Adrenal gland (tissue), 12 donors: ENCODE data around the gene THRB. TPM values are rescaled to one million over a fixed set of nuclear protein-coding genes. Genes with fewer than 3 reads are reported as not detected.

Experiments used
- DNase-seq, 7 donors: peaks; one replicate each; pipeline ENCODE4 v3.0.0-alpha.2; 2019 to 2020
- H3K27ac ChIP-seq, 5 donors: fragments of 200-600 bp; sonication (generic) in 4 of 5; 1 replicate in 3 of 5; 2 replicates in 2 of 5; pipeline versions ENCODE4 v1.5.1 to v1.8.0; 2016 to 2020; ENCODE audit warnings: mild to moderate bottlenecking in 1 of 5
- H3K27me3 ChIP-seq: fragments of 200-600 bp; 2 replicates; pipeline ENCODE4 v1.8.0; 2021
- H3K36me3 ChIP-seq, 2 donors: fragments of 200-600 bp; replicated peaks in 1 of 2; 1 replicate in 1 of 2; 2 replicates in 1 of 2; pipeline versions ENCODE4 v1.5.1 to v1.8.0; 2018 to 2022
- H3K4me1 ChIP-seq, 2 donors: fragments of 200-600 bp; replicated peaks in 1 of 2; 1 replicate in 1 of 2; 2 replicates in 1 of 2; pipeline versions ENCODE4 v1.5.1 to v1.8.0; 2018 to 2021
- H3K4me3 ChIP-seq, 4 donors: fragments of 200-600 bp; sonication (generic) in 3 of 4; one replicate each; pipeline ENCODE4 v1.5.1; 2016 to 2018
- H3K9me3 ChIP-seq, 3 donors: fragments of 200-600 bp; sonication (generic) in 1 of 3; replicated peaks in 1 of 3; 1 replicate in 2 of 3; 2 replicates in 1 of 3; pipeline versions ENCODE4 v1.5.1 to v1.8.0; 2016 to 2021
- POLR2A ChIP-seq, 2 donors: fragments of 450-650 bp; IDR thresholded peaks; one replicate each; pipeline ENCODE4 v1.6.1; 2017; ENCODE audit warnings: antibody characterized with exemption in 2 of 2, mild to moderate bottlenecking in 2 of 2, moderate library complexity in 1 of 2
- WGBS, 4 donors: extraction: QIAGEN DNeasy Blood & Tissue Kit in 2 of 4; methylation state at CpG; one replicate each; pipeline versions ENCODE4 v1.1.5 to v1.1.7; 2013 to 2017; 5-methylcytosine and 5-hydroxymethylcytosine counted together
- intact Hi-C, 2 donors: fragments of 100-400 bp; cut with DNase I; formaldehyde crosslinking; loops; one replicate each; pipeline versions ENCODE4 v1.14.1 to v1.15.0; 2022 to 2023
- polyA plus RNA-seq, 3 donors: library from polyadenylated mRNA; stranded (reverse); fragments of 200-250 nt in 2 of 3; fragments of 350-450 nt in 1 of 3; fragmentation: Illumina TruSeq in 1 of 3; extraction: RNeasy Lipid Tissue Mini Kit (QIAGEN cat#74804) in 1 of 3; gene quantifications; one replicate each; pipeline ENCODE4 v1.2.3, GENCODE V29; 2013 to 2014
- total RNA-seq, 9 donors: library from RNA; depleted of rRNA in 4 of 9; stranded (reverse); fragments of >200 nt in 4 of 9; fragments of 120-200 nt in 1 of 9; fragmentation: NEBNext Ultra II Directional in 1 of 9; extraction: Animal tissue kit (Norgen Biotek cat#: 25700) in 1 of 9; gene quantifications; one replicate each; pipeline versions ENCODE4 v1.1.0 to v1.2.4, GENCODE V29; 2013 to 2023
- TF ChIP-seq, protein P1 (sequence below), 6 experiments: fragments of 450-650 bp in 4 of 6; fragments of 200-600 bp in 2 of 6; sonication (generic) in 1 of 6; IDR thresholded peaks; 1 replicate in 5 of 6; 2 replicates in 1 of 6; pipeline versions ENCODE4 v1.5.1 to v1.8.0; 2016 to 2021; ENCODE audit warnings: antibody characterized with exemption in 6 of 6, mild to moderate bottlenecking in 2 of 6, moderate library complexity in 1 of 6
- donor health status: healthy with polysubstance abuse.
- donor health status: Bipolar disorder and iron deficiency.
- donor health status: DM: yes; HTN: yes; CAD: no.
- donor health status: DM: no; HTN: no; CAD: no.
- donor health status: DM: no; HTN: no; CAD: no.
- donor health status: DM: yes; HTN: yes; CAD: no.

The THRB gene
- total and polyA plus RNA-seq, 12 donors = 3.0 to 30.7 (median 13.5) TPM

DNA sequence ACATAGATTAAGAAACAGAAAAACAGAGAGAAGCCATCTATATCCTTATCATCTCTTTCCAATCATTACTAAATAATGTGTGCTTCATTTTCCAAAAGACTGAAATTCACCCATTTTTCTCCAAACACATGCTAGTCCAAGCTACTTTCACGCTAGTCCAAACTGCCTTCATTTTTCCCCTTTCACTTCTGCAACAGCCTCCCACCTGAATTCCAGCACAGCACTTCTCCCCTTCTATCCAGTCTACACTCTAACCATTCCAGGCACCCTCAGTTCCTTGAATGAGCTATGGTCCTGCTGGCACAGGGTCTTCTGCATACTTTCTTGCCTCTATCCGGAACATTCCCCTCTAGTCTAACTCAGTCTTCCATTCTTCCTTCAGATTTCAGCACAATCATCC, 112.0 kb downstream of the THRB start:
- DNase-seq = no peak
- no peaks in the 10 kb centered on the region for H3K27me3 ChIP-seq
- 95 to 100% (median 98%) methylated on average over 2 of the region's 2 CpGs for WGBS, 4 donors
- no peak overlapping the region for H3K4me3 ChIP-seq
- H3K36me3 ChIP-seq = no peaks in the 10 kb centered on the region
- H3K27ac ChIP-seq = no peak overlapping the region
- H3K9me3 ChIP-seq = no peaks in the 10 kb centered on the region
- peaks cover 0 to 9% of the 10 kb centered on the region in 2 donors for H3K4me1 ChIP-seq
- no peak for TF ChIP-seq POLR2A (IDR thresholded peaks at IDR 0.05)
- TF ChIP-seq, protein P1, sequence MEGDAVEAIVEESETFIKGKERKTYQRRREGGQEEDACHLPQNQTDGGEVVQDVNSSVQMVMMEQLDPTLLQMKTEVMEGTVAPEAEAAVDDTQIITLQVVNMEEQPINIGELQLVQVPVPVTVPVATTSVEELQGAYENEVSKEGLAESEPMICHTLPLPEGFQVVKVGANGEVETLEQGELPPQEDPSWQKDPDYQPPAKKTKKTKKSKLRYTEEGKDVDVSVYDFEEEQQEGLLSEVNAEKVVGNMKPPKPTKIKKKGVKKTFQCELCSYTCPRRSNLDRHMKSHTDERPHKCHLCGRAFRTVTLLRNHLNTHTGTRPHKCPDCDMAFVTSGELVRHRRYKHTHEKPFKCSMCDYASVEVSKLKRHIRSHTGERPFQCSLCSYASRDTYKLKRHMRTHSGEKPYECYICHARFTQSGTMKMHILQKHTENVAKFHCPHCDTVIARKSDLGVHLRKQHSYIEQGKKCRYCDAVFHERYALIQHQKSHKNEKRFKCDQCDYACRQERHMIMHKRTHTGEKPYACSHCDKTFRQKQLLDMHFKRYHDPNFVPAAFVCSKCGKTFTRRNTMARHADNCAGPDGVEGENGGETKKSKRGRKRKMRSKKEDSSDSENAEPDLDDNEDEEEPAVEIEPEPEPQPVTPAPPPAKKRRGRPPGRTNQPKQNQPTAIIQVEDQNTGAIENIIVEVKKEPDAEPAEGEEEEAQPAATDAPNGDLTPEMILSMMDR (IDR thresholded peaks at IDR 0.05) = no peak
- intact Hi-C loops = no loop called here

DNA sequence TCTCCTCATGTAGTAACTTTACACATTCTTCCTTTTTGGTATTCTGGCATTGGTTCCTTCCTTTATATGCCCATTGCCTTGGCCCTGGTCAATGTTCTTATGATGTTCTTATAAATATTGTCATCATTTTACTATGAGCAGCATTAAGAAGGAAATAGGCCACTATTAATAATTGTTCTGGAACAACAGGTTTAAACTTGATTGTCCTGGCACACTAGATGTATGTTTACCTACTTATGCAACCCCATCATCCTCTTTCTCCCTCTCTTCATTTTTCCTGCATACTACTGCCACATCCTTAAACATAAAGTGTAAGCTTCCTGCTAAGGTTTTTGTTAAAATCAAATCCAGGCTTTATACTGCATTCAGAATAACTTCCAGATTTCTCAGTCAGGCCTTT, 114.7 kb downstream of the THRB start:
- H3K27ac ChIP-seq = no peak overlapping the region
- TF ChIP-seq, protein P1 (IDR thresholded peaks at IDR 0.05) = no peak
- no peak for TF ChIP-seq POLR2A (IDR thresholded peaks at IDR 0.05)
- no peaks in the 10 kb centered on the region for H3K36me3 ChIP-seq
- no peak for DNase-seq
- H3K9me3 ChIP-seq = no peaks in the 10 kb centered on the region
- intact Hi-C loops = no loop called here
- no peak overlapping the region for H3K4me3 ChIP-seq
- H3K27me3 ChIP-seq = no peaks in the 10 kb centered on the region
- H3K4me1 ChIP-seq = peaks cover 8 to 21% of the 10 kb centered on the region in 2 donors

DNA sequence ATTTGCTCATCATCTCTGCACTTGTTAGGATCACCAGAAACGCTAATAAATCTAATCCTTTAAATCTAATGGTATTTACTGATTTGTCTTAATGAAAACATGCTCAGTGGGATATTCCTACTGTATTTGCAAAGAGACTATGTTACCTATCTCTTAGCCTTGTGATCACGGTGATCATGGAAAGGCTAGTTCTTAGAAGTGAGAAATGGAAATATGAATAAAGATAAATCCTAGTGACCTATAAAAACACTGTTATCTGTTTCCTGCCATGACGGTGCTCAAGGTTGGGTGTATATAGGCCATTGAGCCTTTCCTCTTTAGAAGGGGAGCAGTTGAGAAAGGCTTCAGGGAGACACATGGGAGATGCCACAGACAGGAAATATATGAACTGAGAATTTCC, 116.3 kb downstream of the THRB start:
- no peak for TF ChIP-seq POLR2A (IDR thresholded peaks at IDR 0.05)
- TF ChIP-seq, protein P1 (IDR thresholded peaks at IDR 0.05) = no peak
- H3K4me1 ChIP-seq = peaks cover 8 to 21% of the 10 kb centered on the region in 2 donors
- H3K4me3 ChIP-seq = no peak overlapping the region
- no peaks in the 10 kb centered on the region for H3K9me3 ChIP-seq
- DNase-seq = no peak
- 53 to 68% (median 57%) methylated on average over 3 of the region's 3 CpGs for WGBS, 4 donors
- intact Hi-C loops = no loop called here
- no peak overlapping the region for H3K27ac ChIP-seq
- H3K36me3 ChIP-seq = no peaks in the 10 kb centered on the region
- no peaks in the 10 kb centered on the region for H3K27me3 ChIP-seq

DNA sequence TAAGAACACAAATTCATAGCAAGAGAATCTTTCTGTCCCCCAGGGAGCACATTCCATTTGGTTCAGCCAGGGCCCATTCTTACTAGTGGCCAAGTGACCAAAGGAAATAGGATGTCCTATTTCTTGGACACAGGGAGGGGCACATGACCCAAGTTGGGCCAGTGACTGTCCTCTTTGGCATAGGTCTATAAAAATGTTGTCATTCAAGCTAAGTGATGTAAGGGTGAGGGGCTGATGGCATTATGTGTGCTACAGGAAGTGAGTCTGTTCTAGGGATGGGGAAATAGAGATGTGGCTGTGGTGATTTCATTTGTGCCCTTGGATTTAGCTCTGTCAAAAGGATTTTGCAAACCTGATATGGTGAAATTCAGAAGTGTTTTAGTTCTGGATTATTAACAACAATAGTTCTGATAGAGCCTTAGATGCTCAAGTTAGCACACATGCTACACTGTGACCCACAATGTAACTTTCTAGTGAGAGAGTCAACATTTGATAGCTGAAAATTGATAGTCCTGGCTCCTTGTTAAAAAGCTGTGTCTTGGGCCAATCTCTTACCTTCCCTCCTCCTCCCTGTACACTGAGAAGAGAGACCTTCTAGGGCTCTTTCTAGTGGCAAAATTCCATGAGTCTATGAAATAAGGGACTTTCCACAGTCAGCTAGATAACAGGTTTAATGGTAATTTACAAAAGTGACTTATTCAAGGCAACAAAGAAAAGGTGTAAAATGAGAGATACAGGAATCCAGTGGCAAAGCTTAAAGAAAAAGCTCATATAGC, 117.2 kb downstream of the THRB start:
- intact Hi-C loops = no loop called here
- Histone ChIP-seq H3K4me3 (no peak overlapping the region), H3K27me3 (no peaks in the 10 kb centered on the region), H3K4me1 (peaks cover 8 to 21% of the 10 kb centered on the region in 2 donors), H3K36me3 (no peaks in the 10 kb centered on the region), H3K27ac (peak overlapping the region in 2 of 5 donors; percentile 4 to 60), H3K9me3 (no peaks in the 10 kb centered on the region)
- DNase-seq = peak in 3 of 7 donors; percentile 29 to 51 (median 43)
- no peak for TF ChIP-seq POLR2A (IDR thresholded peaks at IDR 0.05)
- TF ChIP-seq, protein P1 (IDR thresholded peaks at IDR 0.05) = no peak
